HG03558 (cell line): ENCODE results near the gene MEF2A.

Source experiments
- ATAC-seq: cut with Tn5 transposase; IDR thresholded peaks from one replicate; pipeline ENCODE4 v1.9.1; 2021; ENCODE audit warnings: moderate number of reproducible peaks; ENCODE audit not compliant: unreplicated experiment; ENCODE audit errors: extremely low read depth

MEF2A gene

DNA sequence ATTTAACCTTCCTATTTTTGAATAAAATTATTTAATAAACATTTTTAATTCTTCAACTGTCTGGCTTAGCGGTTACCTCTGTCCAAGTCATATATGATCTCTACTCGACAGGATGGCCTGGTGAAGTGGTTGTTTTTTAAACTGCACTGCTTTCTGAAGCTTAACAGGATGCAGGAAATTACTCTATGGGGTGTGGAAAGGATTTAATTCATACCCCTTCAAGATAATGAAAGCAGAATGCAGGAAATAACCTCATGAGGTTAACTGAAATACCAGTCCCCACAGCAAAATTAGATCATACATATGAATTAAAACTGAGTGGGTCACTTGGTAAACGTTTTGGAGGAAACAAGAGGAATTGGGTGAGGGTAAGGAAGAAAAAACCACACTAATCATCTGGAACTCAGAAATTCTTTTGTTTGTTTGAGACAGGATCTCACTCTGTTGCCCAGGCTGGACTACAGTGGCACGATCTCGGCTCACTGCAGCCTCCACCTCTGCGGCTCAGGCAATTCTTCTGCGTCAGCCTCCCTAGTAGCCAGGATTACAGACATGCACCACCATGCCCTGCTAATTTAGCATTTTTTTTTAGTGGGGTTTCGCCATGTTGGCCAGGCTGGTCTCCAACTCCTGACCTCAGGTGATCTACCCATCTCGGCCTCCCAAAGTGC is 117.4 kb downstream of the MEF2A start:
- no peak for ATAC-seq

DNA sequence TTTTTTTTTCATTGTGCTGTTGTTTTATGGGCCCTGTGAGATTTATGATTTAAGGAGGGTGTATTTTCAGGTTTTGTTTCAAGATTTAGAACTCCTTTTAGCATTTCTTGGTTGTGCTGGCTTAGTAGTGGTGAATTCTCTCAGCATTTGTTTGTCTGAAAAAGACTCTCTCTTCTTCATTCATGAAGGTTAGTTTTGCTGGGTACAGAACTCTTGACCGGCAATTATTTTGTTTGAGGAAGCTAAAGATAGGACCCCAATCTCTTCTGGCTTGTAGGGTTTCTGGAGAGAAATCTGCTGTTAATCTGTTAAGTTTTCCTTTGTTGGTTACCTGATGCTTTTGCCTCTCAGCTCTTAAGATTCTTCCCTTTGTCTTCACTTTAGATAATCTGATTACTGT is 120.5 kb downstream of the MEF2A start:
- no peak for ATAC-seq

DNA sequence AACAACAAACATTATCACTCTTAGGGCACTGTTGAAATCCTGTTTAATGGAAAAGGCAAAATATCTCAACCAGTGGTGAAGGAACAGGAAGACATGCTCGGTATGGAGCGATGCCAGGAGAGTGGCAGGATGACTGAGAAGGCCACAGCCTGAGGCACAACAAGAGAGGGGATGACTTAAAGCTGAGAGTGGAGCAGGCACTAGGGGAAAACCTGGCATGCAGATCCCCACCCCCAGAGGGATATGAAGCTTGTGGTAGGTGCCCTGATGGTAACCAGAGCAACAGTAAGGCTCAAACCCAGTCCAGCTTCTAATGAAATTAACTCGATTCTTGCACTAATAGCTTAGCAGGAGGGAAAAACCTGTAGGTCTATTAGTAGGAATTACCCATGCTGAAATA is 127.0 kb downstream of the MEF2A start:
- no peak for ATAC-seq

DNA sequence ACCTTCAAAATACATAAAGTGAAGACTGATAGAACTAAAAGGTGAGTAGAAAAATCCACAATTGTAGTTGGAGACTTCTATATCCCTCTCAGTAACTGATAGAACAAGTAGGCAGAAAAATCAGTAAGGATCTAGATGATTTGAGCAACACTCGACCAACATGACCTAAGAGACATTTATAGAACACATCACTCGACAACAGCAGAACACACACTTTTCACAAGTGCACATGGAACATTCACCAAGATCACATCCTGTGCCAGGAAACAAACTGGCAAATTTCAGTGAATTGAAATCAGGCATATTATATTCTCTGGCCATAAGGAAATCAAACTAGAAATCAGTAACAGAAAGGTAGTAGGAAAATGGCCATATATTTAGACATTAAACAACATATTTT is 130.3 kb downstream of the MEF2A start:
- ATAC-seq: no peak

DNA sequence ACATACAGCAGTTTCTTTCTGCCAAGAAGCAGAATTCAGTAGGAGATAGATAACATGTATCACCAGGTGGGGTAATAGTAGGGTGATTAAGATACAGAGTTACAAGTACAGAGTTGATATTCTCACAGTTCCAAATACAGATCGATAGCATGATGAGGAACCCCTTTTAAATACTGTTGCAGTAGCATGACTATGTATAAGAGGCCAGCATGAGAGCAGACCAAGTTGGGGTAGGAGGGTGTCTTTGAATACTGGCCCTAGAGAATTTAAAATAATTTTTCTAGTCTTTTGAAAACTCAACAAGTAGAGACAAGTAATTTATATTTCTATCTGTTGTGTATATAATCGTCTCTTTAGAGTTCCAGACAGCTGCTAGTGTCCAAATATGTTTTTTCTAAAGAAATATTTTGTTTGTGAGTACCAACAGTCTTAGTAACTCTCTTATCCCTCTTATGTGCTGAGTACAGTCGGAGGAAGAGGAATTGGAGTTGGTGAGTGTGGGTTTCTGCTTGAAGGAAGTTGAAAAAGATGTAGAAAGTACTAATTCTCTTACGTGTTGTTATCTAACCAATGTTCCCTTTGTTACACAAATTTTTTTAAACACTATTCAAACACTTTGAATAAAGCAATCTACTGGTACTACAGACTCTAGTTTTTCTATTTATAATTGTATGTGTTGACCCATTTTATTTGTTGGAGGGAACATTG is 137.3 kb downstream of the MEF2A start:
- ATAC-seq: no peak

DNA sequence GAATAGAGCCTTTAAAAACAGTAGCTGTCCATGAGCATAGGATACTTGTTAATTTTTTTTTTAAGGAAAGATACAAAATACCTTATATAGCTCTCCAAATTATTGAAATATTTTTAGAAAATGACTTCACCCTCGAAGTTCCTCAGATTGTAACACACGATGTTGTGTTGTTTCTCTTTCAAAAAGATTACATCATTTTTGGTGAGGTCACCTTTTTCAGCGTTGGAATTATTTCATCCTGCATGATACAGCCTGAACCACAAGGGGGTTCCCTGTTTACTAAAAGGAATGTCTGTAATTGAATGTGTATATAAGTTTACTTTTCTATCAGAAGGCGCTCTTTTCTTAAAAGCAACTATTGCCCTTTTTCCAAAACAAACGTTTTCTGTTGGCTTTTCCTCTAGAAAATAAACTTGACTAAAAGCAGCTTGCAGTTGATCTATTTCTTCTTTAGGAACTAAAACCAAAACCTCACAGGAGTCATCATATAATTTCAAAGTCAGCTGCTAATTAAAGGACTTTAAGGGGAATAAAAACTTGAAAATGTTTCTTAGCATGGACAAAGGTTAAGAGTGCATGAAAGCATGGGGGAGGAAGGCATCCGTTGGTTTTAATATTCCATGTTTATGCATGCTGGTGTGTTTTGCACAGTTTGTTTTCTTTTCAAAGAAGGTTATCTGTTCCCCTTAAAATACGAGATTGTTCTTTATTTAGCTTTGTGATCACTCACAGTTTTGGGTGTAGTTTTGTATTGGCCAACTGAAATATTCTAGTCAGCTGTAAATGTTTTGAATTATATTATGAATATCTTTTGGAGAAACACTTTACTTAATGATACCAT is 138.0 kb downstream of the MEF2A start:
- no peak for ATAC-seq

DNA sequence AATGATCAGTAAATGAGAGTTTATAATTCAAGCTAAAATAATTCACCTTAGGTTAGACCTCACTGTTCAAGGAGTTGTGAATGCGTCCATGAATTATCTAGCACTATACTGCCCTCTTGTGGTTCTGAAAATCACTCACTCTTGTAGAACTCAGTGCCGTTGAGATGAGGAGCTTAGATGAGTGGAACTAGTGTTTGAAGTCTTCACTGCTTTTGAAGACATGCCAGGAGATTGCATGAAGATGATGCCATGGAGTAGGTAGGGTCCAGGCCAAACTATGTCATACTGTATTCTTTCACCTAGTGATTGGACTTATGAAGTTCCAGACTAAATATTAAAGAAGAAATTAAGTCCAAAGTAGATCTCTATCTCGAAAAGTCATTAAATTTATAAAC is 138.7 kb downstream of the MEF2A start:
- ATAC-seq: peak; percentile 46

DNA sequence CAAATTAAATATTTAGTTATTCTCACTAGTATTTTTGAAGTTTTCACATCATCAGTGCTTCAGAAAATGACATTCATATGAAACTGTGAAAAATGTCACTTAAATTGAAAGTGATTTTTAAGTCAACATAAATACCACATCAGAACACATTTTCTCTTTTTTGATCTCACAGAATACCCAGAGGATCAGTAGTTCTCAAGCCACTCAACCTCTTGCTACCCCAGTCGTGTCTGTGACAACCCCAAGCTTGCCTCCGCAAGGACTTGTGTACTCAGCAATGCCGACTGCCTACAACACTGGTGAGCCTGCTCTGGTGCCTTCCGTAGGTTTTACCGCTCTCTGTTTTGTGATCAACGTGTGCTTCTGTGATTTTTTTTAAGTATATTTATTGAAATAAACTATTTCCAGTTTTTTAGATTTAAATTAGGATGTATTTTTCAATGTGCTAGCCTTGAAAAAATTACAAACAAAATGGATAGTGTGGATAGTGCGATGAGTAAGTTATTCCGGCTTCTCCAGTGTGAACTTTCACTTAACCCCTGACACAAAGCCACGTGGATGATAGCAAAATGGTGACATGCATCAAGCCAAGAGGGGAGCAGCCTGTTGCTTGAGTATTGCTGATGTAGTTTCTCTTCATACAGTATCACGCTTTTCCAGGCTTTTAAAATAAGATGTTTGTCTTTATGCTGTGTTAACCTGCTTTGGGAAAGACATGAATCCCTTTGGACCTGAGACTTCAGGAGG is 140.9 kb downstream of the MEF2A start:
- no peak for ATAC-seq

DNA sequence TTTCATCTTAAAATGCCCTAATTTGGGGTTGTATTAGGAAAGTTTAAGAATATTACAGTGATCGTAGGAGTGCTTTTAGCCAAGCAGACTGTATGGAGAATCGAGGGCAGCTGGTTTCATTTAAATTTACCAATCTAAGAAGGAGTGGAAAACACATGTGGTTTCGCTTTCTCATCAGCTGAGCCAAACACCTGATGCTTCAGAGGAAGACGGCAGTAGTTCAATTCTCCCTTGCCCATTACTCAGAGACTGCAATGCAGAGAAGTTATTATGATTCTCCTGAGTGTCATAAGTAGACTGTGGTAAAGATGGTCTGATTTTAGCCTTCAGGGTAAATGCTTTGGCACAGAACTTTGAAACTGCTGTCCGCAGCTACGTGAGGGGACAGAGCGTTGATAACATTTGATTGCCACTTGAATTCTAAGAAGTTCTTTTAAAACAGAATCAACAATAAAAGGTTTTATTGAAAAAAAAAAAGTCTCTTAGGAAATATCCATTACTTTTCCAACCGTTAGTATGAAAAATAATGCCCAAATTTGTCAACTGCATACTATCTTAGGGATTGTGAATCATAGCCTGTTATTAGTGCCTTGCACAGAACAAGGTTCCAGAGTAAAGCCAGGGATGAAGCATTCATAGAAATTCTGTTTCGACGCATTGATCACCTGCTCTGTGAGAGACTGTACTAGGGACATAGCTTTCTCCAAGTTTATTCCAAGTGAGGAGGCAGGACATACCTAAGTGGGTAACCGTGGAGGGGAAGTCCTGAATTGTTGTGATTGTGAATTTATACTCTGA is 141.9 kb downstream of the MEF2A start:
- ATAC-seq: no peak

DNA sequence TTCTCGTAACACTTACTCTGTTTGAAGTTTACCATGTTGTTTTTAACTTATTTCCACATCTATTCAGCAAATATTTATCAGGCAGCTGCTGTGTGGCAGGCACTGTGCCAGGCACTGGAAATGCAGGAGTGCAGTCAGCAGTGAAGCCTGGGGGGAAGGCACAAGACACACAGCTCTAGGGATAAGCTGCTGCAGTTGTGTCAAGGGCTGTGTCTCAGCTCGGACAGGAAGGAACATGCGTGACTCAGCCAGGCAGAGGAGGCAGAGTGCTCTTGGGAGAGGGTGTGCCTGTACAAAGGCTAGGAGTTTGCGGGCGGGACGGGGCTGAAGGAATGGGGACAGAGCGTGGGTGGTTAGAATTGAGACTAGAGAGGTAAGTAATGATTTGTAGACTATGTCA is 142.8 kb downstream of the MEF2A start:
- no peak for ATAC-seq

DNA sequence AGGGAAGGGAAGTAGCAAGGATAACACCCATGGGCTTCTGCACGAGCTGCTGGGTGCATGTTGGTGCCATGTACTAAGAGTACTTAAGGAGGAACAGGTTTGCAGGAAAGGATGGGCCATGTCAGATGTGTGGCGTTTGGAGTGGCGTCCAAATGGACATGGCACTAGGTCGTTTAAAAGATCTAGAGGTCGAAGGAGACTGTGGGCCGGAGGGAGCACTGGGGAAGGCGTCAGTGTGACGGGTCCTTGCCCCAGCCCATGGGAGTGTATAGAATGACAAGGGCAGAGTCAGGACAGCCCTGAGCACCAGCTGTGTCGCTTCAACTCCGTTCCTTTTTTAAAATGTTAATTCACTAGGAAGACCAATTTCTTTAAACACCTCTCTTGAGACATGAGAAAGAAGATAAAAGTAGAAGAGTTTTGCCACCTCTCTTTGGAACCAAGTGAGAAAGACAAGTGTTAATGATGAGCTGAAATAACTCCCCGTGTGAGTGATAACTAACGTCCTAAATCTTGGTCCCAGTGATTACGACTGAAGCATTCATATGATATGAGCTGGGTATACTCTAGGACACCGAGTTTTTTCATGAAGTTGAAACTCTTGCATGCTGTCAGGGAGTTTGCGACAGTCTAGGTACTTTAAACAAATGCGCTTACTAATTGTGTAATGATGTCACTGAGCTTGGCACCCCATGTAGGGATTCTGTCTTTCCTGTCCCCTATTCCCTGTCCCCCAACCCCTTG is 143.6 kb downstream of the MEF2A start:
- no peak for ATAC-seq

DNA sequence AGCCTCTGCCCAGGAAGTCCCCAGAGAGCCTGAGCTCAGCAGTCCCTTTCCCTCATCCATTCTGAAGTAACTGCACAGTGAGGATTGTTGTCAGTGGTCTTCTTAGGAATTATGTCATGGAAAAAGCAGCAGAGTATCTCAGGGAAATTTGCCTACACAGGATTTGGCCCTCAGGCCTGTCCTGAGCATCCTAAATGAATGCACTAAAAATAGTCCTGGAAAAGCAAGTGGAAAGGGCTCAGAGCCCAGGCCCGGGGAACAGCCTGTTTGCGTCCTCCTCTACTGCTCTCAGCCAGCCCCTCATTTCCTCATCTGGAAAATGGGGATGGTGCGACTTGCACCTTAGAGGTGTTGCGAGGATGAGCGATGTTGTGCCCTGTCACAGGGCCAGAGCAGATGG is 145.8 kb downstream of the MEF2A start:
- ATAC-seq: no peak

DNA sequence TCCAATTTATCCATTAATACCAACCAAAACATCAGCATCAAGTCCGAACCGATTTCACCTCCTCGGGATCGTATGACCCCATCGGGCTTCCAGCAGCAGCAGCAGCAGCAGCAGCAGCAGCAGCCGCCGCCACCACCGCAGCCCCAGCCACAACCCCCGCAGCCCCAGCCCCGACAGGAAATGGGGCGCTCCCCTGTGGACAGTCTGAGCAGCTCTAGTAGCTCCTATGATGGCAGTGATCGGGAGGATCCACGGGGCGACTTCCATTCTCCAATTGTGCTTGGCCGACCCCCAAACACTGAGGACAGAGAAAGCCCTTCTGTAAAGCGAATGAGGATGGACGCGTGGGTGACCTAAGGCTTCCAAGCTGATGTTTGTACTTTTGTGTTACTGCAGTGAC is 146.6 kb downstream of the MEF2A start:
- ATAC-seq: no peak

DNA sequence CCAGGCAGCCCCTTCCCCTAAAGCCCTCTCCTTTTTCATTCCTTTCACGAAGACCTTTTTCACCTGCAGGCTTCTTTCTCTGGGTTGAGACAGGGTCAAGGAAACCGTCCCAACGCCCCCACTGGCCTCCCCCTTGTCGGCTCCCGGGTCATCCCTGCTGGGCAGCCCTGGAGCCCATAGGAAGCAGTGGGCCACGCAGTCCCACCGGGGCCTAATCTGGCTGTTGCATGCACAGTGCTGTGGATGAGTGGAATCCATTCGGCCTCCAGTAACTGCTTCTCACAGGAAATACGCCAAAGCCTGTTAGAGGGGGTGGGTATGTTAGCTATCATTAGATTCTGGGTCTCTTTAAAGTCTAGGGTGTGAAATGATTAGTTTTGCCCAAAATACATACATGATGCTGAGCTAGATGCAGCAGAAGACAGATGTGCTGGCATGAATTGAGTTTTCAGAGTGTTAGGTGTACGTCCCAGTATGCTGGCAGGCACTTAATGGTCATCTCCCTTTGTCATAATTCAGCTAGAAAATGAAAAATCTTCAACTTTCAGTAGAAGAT is 150.8 kb downstream of the MEF2A start:
- no peak for ATAC-seq

DNA sequence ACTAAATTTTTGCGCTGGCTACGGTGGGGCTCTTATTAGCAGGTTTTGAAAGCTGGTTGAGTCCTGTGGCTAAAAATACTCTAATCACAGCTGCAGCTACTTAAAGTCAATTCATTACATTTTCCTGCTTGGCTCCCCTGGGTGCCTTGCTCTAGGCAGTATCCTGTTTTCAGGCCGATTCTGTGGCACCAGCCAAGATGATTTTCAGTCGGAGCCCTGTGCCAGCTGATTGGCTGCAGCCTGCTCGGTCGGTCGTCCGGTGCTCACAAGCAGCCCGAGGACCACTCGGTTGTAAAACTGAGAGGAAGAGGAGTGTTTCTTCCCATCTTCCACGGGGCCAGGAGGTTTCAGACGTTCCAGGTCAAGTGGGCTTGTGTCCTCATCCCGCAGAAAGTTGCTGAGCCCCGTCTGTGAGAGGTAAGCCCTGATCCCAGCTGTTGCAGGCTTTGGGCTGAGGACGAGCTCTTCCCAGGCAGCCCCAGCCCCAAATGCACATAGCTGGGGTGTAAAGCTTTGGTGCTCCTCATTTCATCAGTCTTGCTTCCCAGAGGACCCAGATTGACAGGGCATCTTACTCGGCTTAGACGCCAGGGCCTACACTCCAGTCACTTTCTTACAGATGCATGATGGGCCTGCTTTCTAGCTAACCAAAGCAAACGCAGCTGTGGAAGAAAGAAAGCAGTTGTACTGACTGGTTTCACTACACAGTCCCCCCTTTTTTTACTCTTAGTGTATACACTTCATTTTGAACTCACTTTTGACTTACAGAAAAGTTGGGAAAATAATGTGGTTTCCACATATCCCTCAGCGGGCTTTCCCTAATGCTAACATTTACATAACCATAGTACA is 151.6 kb downstream of the MEF2A start:
- ATAC-seq: no peak

DNA sequence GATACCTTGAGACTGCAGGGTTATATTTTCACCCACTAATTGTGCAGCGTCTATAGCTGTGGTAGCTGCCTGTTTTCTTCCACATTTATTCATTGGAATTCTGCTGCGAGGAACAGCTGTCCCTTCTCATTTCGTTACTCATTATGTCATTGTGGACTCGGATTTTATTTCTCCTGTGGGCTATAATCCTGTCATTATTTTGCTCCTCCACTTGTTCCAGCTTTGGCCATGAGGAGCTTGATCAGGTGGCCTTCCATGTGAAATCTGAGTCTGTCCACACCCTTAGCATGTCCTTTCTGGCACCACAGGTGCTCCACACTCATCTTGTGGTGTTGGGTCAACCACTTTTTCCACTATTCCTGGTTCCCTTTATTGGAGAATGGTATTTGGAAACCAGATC is 152.6 kb downstream of the MEF2A start:
- ATAC-seq: no peak

DNA sequence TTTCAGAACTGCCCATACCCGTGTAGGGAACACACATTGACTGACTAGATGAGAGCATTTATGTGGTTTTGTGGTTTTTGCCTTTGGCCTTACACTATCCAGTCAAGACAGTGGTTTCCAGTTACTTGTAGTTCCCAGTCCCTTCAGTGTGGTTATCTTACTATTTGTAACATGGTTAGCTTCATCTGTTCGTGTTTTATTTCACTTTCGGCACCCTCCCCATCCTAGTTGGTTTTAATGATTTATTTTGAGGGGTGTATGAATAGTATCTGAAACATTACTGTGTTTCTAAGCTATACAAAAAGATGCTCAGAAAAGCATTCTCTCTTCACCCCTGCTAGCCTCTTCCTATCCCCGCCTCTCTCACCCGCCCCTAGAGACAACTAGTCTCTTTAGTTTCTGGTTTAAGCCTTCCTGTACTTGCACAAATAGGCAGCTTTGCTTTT is 153.3 kb downstream of the MEF2A start:
- peak; percentile 74 for ATAC-seq

DNA sequence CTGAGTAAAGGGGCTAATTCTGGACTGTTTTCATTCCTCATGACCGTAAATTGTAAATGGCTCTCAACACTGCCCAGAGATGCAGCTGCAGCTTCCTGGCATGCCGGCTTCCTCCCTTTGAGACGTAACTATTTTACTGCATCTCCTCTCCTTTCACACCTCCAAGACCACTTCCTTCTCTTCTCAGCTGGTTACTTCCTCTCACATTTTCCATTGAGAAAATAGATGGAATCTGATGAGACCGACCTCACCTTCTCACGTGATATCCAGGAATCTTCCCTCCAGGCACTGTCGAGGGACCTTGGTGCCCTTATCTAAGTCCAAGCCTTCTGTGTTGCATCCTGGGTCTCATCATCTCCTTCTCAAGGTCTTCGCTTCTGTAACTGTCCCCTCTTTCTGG is 154.7 kb downstream of the MEF2A start:
- ATAC-seq: no peak
